Subcutaneous adipose tissue (tissue), 4 donors: ENCODE results near the gene ZNF618. TPM values are rescaled to one million over a fixed set of nuclear protein-coding genes. Genes with fewer than 3 reads are reported as not detected.

Experiments used
- total RNA-seq, 4 donors: library from RNA; depleted of rRNA; stranded (reverse); fragments of >200 nt; gene quantifications; one replicate each; pipeline ENCODE4 v1.1.0, GENCODE V29; 2016
- TF ChIP-seq, protein P1 (sequence below): fragments of 450-650 bp; IDR thresholded peaks from one replicate; pipeline ENCODE4 v1.5.1; 2016; ENCODE audit warnings: low read depth, mild to moderate bottlenecking, control low read depth, antibody characterized with exemption, moderate library complexity

ZNF618 gene
- total RNA-seq, 4 donors from 2014 or later, result 3.7 to 7.7 (median 4.4) TPM

- TF ChIP-seq, protein P1, sequence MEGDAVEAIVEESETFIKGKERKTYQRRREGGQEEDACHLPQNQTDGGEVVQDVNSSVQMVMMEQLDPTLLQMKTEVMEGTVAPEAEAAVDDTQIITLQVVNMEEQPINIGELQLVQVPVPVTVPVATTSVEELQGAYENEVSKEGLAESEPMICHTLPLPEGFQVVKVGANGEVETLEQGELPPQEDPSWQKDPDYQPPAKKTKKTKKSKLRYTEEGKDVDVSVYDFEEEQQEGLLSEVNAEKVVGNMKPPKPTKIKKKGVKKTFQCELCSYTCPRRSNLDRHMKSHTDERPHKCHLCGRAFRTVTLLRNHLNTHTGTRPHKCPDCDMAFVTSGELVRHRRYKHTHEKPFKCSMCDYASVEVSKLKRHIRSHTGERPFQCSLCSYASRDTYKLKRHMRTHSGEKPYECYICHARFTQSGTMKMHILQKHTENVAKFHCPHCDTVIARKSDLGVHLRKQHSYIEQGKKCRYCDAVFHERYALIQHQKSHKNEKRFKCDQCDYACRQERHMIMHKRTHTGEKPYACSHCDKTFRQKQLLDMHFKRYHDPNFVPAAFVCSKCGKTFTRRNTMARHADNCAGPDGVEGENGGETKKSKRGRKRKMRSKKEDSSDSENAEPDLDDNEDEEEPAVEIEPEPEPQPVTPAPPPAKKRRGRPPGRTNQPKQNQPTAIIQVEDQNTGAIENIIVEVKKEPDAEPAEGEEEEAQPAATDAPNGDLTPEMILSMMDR, result no peak
These were observed 64.9 kb downstream of the ZNF618 start for GRCh38 chr9:113941056-113941455.

- TF ChIP-seq, protein P1, result no peak
These were observed 65.4 kb downstream of the ZNF618 start for GRCh38 chr9:113941526-113941925.

DNA sequence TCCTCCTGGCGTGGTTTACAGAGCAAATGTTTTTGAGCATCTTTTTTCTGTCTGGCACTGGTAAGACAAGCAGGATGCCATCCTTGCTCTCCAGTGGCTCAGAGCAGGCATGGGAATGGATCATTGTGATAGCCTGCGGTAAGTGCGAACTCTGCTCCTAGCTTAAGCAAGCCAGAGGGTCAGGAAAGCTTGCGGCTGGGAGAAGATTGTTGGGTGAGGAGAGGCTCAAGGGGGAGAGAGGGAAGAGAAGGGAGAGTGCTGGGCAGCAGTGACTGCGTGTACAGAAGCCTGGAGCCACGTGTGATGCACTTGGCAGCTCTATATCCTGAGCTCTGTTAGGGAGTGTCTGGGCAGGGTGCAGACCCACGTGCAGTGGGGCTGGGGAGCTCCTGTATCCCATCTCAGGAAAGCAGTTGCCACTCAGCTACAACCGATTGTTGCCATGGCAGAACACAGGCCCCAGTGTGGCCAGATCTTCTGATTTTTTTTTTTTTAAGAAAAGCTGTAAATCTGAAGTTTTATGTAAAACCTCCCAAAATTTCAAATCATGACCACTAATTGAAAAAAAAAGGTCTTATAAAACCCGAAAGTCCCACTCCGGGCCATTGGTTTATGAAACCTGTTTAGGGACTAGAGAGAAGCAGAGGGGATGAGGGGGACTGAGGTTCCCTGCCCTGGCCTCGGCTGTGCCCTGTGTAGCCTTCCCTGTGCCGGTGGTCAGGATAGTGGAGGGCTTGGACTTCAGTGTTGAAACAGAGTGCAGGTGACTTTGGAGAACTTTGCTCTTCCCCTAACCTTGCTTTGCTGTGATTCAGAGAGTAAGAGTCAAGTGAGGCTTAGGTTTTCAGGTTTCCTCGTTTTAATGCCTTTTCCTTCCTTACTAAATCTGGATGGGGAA, 67.3 kb downstream of the ZNF618 start:
- TF ChIP-seq, protein P1, result no peak

DNA sequence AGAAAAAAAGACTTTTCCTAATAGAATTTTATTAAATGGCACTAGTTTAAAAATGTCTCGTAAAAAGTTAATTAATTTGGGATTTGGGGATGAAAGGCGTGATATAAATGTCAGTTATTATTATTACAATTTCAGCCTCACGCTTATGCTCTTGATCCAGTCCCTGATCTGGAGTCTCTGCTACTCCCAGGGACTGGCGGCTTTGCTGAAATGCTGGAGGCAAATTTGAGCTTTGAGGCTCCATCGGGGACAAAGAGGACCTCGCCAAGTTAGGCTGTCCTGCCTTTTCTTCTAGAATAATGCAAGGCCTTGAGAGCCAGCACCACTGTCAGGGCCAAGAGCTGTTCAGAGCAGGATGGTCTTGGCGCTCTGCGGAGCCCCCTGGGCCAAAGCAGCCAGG, 69.7 kb downstream of the ZNF618 start:
- TF ChIP-seq, protein P1, result no peak

DNA sequence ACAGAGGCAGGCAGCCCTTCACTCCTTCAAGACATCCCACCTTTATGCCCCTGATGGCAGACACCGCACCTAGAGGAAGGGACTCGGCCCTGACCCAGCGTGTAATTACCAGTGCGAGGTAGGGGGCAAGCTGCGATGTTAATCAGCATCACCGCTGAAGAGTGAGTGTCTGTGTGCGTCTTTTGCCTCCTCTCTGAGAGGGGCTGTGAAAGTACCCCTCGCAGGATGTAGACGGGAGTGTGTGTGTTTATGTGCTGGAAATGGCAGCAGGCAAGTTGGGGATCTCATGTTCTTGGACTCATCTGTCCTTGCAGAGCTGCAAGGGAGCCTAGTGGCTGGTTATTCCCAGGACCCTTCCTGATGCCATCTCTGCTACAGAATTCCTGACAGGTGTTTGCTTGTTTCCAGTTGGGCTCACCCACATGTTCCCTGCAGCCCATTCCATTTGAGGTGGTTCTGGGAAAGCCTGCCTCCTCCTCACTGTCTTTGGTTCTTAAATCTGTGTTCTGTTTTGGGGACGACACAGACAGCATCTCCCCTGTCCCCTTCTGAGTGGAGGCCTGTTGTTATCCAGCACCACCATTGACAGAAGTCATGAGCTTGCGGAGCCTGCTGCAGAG, 70.5 kb downstream of the ZNF618 start:
- TF ChIP-seq, protein P1, result no peak

GRCh38 chr9:113947941-113948340, 71.8 kb downstream of the ZNF618 start:
- TF ChIP-seq, protein P1, result no peak

DNA sequence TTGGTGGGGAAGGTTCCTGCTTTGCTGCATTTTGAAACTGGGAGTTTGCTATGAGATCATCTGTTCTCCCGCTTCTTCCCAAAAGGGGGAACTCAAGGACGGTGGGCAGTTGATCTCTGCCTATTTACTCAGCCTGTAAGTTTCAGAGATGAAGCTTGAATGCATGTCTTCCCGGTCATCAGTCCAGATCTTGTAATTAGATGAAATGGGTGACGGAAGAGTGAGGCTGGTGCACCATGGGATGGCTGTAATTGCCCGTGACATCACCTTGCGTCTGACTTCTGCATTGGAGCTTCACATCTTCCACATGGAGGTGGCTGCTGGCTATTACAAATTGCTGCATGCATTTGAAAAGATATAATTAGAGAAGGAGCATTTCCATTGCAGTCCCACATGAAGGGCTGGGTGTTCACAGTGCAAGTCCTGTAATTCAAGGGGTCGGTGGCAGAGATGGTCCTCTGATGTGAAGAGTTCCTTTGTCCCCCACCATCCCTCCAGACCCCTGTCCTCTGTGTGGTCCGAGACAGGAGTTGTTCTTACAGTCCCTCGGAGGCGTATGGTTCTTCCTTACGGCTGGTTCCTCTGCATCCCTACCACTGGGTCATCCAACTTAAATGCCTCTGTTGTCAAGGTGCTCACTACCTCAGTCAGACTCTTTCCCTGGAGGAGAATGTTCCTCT, 72.9 kb downstream of the ZNF618 start:
- TF ChIP-seq, protein P1, result no peak
